ENCODE data around the gene CSMD2.
"Not testable (repeated sequence)": the region's sequence is repeated elsewhere in the genome, so short reads cannot be mapped to it uniquely, and the experiment has no call there.

The CSMD2 gene

GRCh38 chr1:34052565-34052964 is 112.5 kb downstream of the CSMD2 start:
- DNase-seq = peak in 1 of 14 donors; percentile 24

DNA sequence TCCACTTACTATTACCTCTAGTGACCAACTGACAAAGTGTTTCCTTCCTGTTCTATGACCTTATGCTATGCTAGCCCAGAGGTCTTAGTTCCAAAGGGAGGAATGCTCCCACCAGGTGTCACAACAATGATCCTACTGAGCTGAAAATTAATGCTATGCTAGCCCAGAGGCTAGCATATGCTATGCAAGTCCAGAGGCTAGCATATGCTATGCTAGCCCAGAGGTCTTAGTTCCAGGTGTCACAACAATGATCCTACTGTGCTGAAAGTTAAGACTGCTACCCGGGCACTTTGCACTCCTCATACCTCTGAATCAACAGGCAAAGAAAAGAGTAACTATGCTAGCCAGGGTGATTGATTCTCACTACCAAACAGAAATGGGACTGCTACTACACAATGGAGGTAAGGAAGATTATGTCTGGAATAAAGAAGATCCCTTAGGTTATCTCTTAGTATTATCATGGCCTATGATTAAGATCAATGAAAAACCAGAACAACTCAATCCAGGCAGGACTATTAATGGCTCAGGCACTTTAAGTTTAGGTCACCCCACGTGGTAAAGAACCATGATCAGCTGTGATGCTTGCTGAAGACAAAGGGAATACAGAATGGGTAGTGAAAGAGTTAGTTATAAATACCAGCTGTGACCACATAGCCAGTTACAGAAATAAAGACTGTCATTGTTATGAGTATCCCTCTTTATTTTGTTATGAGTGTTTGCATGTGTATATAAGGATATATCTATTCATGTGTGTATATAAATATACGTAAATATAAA is 114.1 kb downstream of the CSMD2 start:
- DNase-seq = peak in 4 of 14 donors; percentile 3 to 29 (median 18)

GRCh38 chr1:34049994-34050393 is 115.0 kb downstream of the CSMD2 start:
- no peak for DNase-seq

GRCh38 chr1:34049477-34049876 is 115.6 kb downstream of the CSMD2 start:
- no peak for DNase-seq

DNA sequence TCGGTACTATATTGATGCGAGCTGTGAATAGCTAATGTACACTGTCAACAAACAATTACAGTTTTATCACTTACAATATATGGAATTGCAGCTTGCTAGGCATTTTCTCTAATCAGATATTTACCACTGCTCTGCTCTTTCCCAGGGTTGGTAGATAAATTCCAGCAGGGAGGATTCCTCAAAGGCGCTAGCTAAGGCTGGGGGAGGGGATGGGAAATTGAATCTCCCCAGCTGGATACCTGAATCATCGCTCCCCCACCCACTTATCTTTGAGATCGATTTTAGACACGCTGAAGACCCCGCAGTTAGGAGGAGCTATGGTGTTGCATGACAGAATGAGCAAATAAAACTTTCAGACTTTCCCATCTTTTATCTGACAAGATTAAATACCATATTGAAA is 127.2 kb downstream of the CSMD2 start:
- DNase-seq = no peak

DNA sequence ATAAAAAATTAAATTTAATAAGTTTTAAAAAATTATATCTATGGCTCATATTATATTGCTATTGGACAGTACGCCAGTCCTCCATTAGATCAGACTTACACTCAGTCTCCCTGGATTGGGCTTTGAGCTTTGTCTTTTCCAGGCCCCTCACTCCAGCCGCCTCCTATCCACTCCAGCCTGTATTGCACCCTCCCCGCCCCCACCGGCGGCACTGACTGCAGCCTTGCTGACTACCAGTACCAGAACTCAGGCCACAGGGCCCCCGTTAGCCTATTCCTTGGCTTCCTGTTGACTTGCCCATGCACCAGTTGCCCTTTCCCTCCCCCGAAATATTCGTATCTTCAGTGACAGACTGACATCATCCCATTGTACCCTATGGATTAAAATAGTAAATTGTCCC is 127.9 kb downstream of the CSMD2 start:
- DNase-seq = no peak

DNA sequence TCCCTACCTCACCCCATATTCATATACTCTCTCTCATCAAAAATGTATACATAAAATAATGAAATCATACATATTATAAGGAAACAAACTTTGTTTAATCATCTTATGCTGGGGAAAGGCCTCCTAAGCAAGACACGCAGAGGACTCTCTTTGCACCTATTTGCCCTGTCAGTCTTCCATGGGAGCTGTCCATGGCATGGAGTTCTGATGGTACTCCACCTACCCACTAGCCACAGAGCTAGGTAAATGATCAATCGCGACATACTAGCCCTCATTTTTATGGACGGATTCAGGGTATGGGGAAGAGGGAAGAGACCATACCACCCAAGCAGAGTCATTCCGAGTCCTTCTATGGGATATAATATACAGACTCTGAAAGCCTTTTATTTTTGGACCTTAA is 131.0 kb downstream of the CSMD2 start:
- DNase-seq = no peak

DNA sequence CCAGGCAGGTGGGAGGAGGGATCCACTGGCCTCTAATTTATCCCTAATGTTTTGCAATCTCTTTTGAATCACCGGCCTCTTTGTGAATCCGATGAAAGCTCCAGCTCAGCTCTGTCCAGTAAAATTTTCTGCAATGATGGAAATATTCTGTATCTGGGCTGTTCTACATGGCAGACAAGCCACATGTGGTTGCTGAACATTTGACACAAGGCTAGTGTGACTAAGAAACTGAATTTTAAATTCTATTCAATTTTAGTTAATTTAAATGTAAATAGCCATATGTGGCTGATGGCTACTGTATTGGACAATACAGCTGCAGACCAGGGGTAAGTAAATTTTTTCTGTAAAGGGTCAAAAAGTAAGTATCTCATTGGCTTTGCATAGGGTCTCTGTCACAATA is 135.1 kb downstream of the CSMD2 start:
- DNase-seq = no peak

DNA sequence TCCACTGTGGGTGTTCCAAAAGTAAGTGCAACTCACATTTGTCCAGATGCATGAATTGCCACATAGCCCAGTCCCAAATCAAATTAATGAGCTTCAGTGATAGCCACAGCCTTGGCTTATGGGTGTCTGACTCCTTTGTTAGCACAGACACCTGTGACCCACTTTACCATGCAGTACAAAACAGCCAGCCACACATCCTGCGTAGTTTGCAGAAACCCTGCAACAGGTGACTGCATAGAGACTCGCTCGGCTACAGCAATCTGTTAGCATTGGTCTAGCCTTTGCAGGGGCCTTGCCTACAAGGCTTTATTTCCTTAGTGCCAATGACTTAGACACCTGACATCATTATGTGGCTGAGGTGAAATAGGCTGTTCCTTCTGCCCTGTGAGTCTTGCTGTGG is 135.5 kb downstream of the CSMD2 start:
- DNase-seq = no peak

DNA sequence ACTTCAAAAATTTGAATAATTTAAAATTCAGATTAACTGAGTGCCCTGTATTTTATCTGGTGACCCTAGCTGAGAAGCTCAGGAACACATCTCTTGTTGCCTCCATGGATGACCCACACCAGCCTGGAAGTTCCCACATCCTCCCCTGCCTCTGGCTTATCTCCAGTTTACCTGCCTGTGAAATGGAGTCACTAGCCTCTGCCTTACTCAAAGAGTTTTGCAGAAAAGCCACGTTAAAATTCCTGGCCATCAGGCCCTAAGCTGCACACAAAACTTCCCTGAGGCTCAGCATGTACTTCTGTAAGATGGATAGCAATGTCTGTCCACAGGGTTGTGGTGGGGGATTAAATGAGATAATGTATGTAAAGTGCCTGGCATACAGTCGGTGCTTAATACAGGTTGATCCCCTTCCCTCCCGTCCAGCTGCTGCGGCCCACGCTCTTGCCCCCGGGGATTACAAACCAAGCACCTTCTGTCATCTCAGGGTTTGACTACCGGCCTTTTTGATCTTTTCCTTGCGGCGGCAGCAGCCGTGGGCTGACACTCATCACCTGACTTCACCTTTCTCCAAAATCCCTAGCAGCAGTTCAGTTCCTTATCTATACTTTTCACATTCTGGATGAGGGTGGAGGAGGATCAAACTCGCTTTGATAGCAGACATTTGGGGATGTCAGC is 136.5 kb downstream of the CSMD2 start:
- no peak for DNase-seq

- DNase-seq = no peak
These were observed 139.4 kb downstream of the CSMD2 start for GRCh38 chr1:34025675-34026074.

DNA sequence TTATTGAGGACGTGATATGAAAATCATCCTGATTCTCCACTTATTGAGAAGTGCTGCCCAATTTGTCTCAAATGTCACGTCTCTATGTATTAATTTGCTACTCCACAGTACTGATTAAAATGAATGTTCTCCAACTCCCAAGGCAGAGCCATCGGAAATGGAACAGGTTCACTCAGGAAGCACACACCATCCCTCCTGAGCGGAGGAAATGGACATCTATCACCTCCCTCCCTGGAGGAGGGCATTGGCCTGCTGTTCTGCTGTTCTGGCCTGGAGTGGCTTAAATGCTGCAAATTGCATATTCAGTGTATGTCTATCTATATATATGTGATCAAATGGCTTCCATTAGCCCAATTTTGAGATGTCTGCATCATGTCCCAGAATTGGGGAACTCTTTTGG is 140.5 kb downstream of the CSMD2 start:
- no peak for DNase-seq

DNA sequence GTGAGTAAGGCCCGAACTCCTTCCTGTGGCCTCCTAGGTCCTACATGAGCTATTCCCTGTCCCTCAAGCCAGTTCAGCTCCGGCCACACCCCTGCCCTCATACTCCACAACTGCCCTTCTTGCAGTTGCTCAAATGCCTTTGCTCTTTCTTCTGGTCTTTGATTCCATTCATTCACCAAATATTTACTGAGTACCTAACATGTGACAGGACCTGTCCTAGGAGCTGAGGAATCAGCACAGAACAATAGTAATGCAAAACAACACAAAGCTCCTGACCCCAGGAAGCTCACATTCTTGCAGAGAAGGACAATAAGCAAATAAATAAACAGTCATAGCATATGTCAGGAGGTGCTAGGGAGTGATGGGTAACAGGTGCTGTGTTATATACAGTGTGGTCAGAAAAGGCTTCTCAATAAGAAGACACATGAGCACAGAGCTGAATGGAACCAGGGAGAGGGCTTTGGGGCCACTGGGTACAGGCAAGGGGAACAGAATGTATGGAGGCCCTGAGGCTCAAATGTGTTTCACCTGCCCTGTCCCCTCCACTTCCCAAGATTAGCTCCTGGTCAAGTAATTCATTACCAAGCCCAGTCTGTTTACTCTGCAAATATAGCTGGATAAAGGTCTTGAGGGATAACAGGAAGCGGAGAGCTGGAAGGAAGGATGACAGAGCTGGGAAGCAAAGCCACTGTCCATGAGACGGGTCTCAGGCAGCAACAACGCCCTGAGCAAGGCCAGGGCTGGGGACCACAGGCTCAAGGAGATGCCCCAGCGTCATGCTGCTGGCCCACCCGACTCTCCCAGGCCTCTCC is 145.1 kb downstream of the CSMD2 start:
- DNase-seq = no peak

- DNase-seq = no peak
These were observed 146.7 kb downstream of the CSMD2 start for GRCh38 chr1:34018285-34018684.

GRCh38 chr1:34016281-34016680 is 148.7 kb downstream of the CSMD2 start:
- DNase-seq = not testable (repeated sequence)

- no peak for DNase-seq
These were observed 150.9 kb downstream of the CSMD2 start for GRCh38 chr1:34013958-34014737.

DNA sequence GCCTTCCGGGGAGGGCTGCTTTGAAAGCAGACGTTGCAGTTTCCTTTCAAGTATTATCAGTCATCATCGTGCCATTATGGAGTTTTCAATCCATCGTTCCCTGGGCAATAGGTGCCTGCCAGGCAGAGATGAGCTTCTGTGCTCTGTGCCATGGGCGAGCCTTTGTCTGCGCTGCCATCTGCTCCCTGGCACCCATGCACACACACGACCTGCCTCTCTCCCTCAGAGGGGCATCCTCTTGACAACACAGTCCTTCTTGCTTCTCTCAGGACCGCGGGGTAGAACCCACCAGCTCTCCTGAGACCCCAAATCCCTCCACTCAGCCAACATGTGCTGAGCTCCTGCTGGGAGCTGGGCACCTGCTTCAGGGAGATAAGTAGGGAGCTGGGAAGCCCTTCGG is 151.9 kb downstream of the CSMD2 start:
- DNase-seq = peak in 1 of 14 donors; percentile 11

DNA sequence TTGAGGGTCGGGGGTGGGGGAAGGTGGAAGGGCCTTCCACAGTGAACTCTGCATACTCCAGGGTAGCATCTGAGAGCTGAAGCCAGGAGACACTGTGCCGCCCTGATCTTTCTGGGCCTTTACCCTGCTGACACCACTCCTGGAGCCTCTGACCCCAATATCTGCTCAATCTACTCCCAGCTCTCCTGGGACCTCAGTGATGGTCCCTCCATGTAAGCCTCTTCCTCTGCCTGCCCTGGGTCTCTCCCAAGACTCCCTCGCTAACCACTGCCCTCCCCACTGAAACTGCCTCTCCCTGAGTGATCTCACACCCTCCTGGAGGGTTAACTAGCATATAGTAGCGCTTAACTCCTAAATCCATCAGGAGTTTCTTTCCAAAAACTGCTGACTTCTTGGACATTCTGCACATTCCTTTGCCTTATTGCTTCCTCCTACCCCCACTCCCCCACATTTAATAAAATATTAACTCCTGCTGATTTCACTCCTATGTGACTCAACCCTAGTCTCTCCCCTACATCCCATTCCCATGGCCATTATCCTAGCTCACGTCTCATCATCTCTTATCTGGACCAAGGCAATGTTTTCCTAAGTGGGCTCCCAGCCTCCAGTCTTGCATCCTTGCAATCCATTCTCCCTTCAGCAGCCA is 155.6 kb downstream of the CSMD2 start:
- no peak for DNase-seq

DNA sequence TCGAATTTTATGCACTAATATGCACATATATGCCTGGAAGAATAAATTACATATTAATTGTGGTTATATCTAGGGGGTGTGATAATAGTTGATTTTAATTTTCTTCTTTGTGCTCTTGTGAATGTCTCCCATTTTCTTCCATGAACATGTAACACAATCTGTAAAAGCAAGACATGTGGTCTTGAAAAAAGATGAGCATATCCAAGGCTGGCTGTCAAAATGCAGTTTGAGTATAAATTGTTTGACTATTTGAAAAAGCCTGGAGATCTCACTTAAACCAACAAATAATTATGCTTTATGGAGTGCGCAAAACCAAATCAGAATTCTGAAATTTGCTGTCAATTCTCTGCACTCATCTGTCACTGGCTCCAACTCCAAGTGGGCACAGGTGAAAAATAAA is 157.3 kb downstream of the CSMD2 start:
- DNase-seq = no peak

GRCh38 chr1:34005309-34005708 is 159.7 kb downstream of the CSMD2 start:
- DNase-seq = no peak

DNA sequence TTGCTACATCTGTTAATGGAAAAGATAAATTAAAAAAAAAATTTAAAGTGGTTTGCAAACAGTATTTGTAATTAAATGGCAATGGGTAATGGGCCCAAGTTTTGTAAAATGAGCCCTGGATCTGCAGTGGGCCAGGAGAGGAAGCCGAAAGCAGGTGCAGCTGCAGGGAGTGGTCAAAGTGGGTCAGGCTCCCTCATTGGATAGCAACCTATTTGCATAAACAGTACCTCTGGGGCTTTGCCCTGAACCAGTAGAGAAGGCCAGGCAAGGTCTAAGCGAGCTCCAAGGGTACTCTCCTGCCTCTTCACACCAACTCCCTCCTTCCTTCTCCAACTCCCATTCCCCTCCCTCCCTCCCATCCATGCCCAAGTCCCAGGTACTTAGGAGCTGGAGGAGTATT is 162.2 kb downstream of the CSMD2 start:
- no peak for DNase-seq

Measured in C1 segment of cervical spinal cord (tissue), 14 donors.